B cell (primary cell): Measurements from ENCODE around the gene UBL4A. TPM values are rescaled to one million over a fixed set of nuclear protein-coding genes. Genes with fewer than 3 reads are reported as not detected.

Experiments used
- ATAC-seq: fragments of 200-7000 bp; cut with Tn5 transposase; one replicate; pipeline ENCODE4 v1.10.0; 2021; ENCODE audit warnings: low read depth, mild to moderate bottlenecking, moderate number of reproducible peaks, moderate library complexity
- CTCF ChIA-PET: fragments of 350-600 bp; sonication (Branson Sonifier 250); formaldehyde crosslinking; loops from one replicate; lab custom pipeline; 2021; ENCODE audit warnings: antibody characterized with exemption, inconsistent platforms; lab: Charles Lee
- POLR2A ChIA-PET: fragments of 350-600 bp; sonication (Branson Sonifier 250); formaldehyde crosslinking; loops from one replicate; lab custom pipeline; 2021; ENCODE audit warnings: antibody characterized with exemption; lab: Charles Lee
- DNase-seq: peaks from one replicate; pipeline ENCODE4 v3.0.0; 2013
- H2AFZ ChIP-seq: 2 replicates; pipeline ENCODE4 v1.6.1; 2012; ENCODE audit warnings: mild to moderate bottlenecking, low read depth, low read length; ENCODE audit not compliant: insufficient read depth, poor library complexity, severe bottlenecking
- H3K27ac ChIP-seq, 2 donors: 1 replicate in 1 of 2; 2 replicates in 1 of 2; pipeline ENCODE4 v1.5.1; 2012 to 2013; ENCODE audit warnings: low read length in 2 of 2, mild to moderate bottlenecking in 2 of 2, moderate library complexity in 1 of 2
- H3K27me3 ChIP-seq, 4 experiments: fragments of 200-600 bp in 1 of 4; sonication (generic) in 1 of 4; replicated peaks in 1 of 4; 1 replicate in 2 of 4; 2 replicates in 2 of 4; pipeline versions ENCODE4 v1.6.1 to v1.7.0; 2013 to 2016; ENCODE audit warnings: low read length in 3 of 4, mild to moderate bottlenecking in 2 of 4, mixed read lengths in 1 of 4, moderate library complexity in 1 of 4; ENCODE audit not compliant: insufficient read depth in 4 of 4, control insufficient read depth in 3 of 4; ENCODE audit errors: control extremely low read depth in 1 of 4
- H3K36me3 ChIP-seq, 2 experiments: replicated peaks in 1 of 2; 1 replicate in 1 of 2; 2 replicates in 1 of 2; pipeline versions ENCODE4 v1.6.1 to v1.7.1; 2013; ENCODE audit warnings: low read length in 1 of 2; ENCODE audit not compliant: insufficient read depth in 2 of 2, control insufficient read depth in 1 of 2; ENCODE audit errors: control extremely low read depth in 1 of 2, extremely low read depth in 1 of 2
- H3K4me1 ChIP-seq, 2 donors: fragments of 200-600 bp in 1 of 2; sonication (generic) in 1 of 2; 1 replicate in 1 of 2; 2 replicates in 1 of 2; pipeline versions ENCODE4 v1.5.1 to v1.6.1; 2013 to 2017; ENCODE audit warnings: low read length in 2 of 2; ENCODE audit not compliant: control insufficient read depth in 2 of 2, insufficient read depth in 2 of 2
- H3K4me2 ChIP-seq: replicated peaks from 2 replicates; pipeline ENCODE3; 2012; ENCODE audit warnings: mild to moderate bottlenecking, low read depth, low read length; ENCODE audit not compliant: poor library complexity, severe bottlenecking
- H3K4me3 ChIP-seq, 5 experiments: fragments of 200-600 bp in 1 of 5; sonication (generic) in 1 of 5; 1 replicate in 3 of 5; 2 replicates in 2 of 5; pipeline versions ENCODE4 v1.5.1 to v1.7.0; 2011 to 2016; ENCODE audit warnings: low read length in 4 of 5, mild to moderate bottlenecking in 4 of 5, low read depth in 2 of 5, control low read depth in 1 of 5, moderate library complexity in 1 of 5; ENCODE audit not compliant: insufficient read depth in 1 of 5; ENCODE audit errors: control extremely low read depth in 1 of 5, extremely low read depth in 1 of 5
- H3K79me2 ChIP-seq: fragments of 200-600 bp; sonication (generic); one replicate; pipeline ENCODE4 v1.6.0; 2016; ENCODE audit warnings: low read length; ENCODE audit not compliant: control insufficient read depth, insufficient read depth
- H3K9ac ChIP-seq: fragments of 200-600 bp; sonication (generic); 2 replicates; pipeline ENCODE4 v1.6.1; 2017; ENCODE audit warnings: mild to moderate bottlenecking, low read length, moderate library complexity
- H3K9me3 ChIP-seq, 3 donors: one replicate each; pipeline versions ENCODE4 v1.6.1 to v1.7.1; 2013; ENCODE audit warnings: low read length in 2 of 3; ENCODE audit not compliant: control insufficient read depth in 2 of 3, insufficient read depth in 1 of 3; ENCODE audit errors: control extremely low read depth in 1 of 3
- H4K20me1 ChIP-seq: 2 replicates; pipeline ENCODE4 v1.6.0; 2012; ENCODE audit warnings: mild to moderate bottlenecking, low read length; ENCODE audit not compliant: insufficient read depth, control insufficient read depth, poor library complexity, severe bottlenecking
- H3K27ac Mint-ChIP-seq: one replicate; pipeline ENCODE4 v1.8.0; 2021; ENCODE audit warnings: mixed read lengths
- H3K27me3 Mint-ChIP-seq: one replicate; pipeline ENCODE4 v1.8.0; 2021; ENCODE audit warnings: mixed read lengths
- H3K4me1 Mint-ChIP-seq: one replicate; pipeline ENCODE4 v1.8.0; 2021; ENCODE audit warnings: mixed read lengths
- H3K4me3 Mint-ChIP-seq: one replicate; pipeline ENCODE4 v1.8.0; 2021; ENCODE audit warnings: mixed read lengths
- H3K9me3 Mint-ChIP-seq: one replicate; pipeline ENCODE4 v1.8.0; 2022; ENCODE audit warnings: mixed read lengths; ENCODE audit not compliant: insufficient read depth
- CTCF ChIP-seq: fragments of 200-600 bp; IDR thresholded peaks from one replicate; pipeline ENCODE4 v1.8.0; 2022; ENCODE audit warnings: antibody characterized with exemption, mild to moderate bottlenecking
- EZH2 ChIP-seq: IDR thresholded peaks from 2 replicates; pipeline ENCODE4 v1.6.1; 2012; ENCODE audit warnings: borderline replicate concordance, low read depth, mild to moderate bottlenecking, moderate library complexity, low read length; ENCODE audit not compliant: insufficient read depth, poor library complexity, severe bottlenecking
- WGBS: methylation state at CpG from one replicate; pipeline ENCODE4 v1.1.5; 2013; ENCODE audit warnings: missing lambda C conversion rate; ENCODE audit not compliant: insufficient coverage; 5-methylcytosine and 5-hydroxymethylcytosine counted together
- intact Hi-C: fragments of 100-400 bp; cut with micrococcal nuclease; formaldehyde crosslinking; loops from one replicate; pipeline ENCODE4 v1.10.0; 2022
- polyA plus RNA-seq: library from polyadenylated mRNA; depleted of rRNA; stranded (reverse); fragments of >200 nt; gene quantifications from 2 replicates; pipeline ENCODE4 v1.2.3, GENCODE V29; 2012
- total RNA-seq, 2 donors: library from RNA; stranded (reverse); fragments of 120-200 nt in 1 of 2; gene quantifications; 1 replicate in 1 of 2; 2 replicates in 1 of 2; pipeline versions ENCODE4 v1.2.3 to v1.2.4, GENCODE V29; 2013 to 2022

UBL4A gene
- total and polyA plus RNA-seq, 2 donors (not counting 1 experiment from before 2014, with no cell fraction given): 13.1 to 23.3 TPM

GRCh38 chrX:154462396-154462795 is 24.0 kb downstream of the UBL4A start:
- H3K27me3 ChIP-seq: no peaks in the 10 kb centered on the region
- no peak for TF ChIP-seq EZH2
- TF ChIP-seq CTCF: no peak
- DNase-seq (no peak), ATAC-seq (no peak)
- H4K20me1 ChIP-seq: no peaks in the 10 kb centered on the region
- no peak overlapping the region for H3K27ac Mint-ChIP-seq
- peaks cover 6 to 13% of the 10 kb centered on the region in 2 donors for H3K4me1 ChIP-seq
- peaks cover 22% of the 10 kb centered on the region for H3K79me2 ChIP-seq
- no peak overlapping the region for H3K4me3 Mint-ChIP-seq
- ChIA-PET CTCF (no interaction called here), POLR2A (no interaction called here)
- H3K9me3 Mint-ChIP-seq: no peaks in the 10 kb centered on the region
- 100% methylated on average over 2 of the region's 8 CpGs for WGBS
- peaks cover 12% of the 10 kb centered on the region for H3K4me1 Mint-ChIP-seq
- no peak overlapping the region for H2AFZ ChIP-seq
- no peak overlapping the region for H3K9ac ChIP-seq
- intact Hi-C loops: no loop called here
- H3K27ac ChIP-seq: no peak overlapping the region
- no peaks in the 10 kb centered on the region for H3K9me3 ChIP-seq
- H3K27me3 Mint-ChIP-seq: no peaks in the 10 kb centered on the region
- peaks cover 0 to 22% of the 10 kb centered on the region in 2 experiments for H3K36me3 ChIP-seq
- H3K4me2 ChIP-seq: no peak overlapping the region
- H3K4me3 ChIP-seq: no peak overlapping the region

- H3K36me3 ChIP-seq: peaks cover 0 to 8% of the 10 kb centered on the region in 2 experiments
- WGBS: 96% methylated on average over 22 of the region's 26 CpGs
- peak overlapping the region; percentile 59 for H3K4me3 Mint-ChIP-seq
- H4K20me1 ChIP-seq: no peaks in the 10 kb centered on the region
- intact Hi-C loops: no loop called here
- no peak for DNase-seq
- ChIA-PET CTCF (interaction anchor here (1.2 kb wide), 1 partner anchor 9 kb away, joined by 3 read pairs; no protein-coding TSS in a partner anchor), POLR2A (no interaction called here)
- peaks cover 14% of the 10 kb centered on the region for H3K4me1 Mint-ChIP-seq
- no peak overlapping the region for H3K9ac ChIP-seq
- no peak overlapping the region for H3K27ac Mint-ChIP-seq
- no peak overlapping the region for H3K27ac ChIP-seq
- H2AFZ ChIP-seq: no peak overlapping the region
- peaks cover 22% of the 10 kb centered on the region for H3K79me2 ChIP-seq
- H3K27me3 ChIP-seq: no peaks in the 10 kb centered on the region
- no peak for ATAC-seq
- no peak overlapping the region for H3K4me2 ChIP-seq
- H3K9me3 Mint-ChIP-seq: no peaks in the 10 kb centered on the region
- no peaks in the 10 kb centered on the region for H3K9me3 ChIP-seq
- H3K27me3 Mint-ChIP-seq: no peaks in the 10 kb centered on the region
- H3K4me1 ChIP-seq: peaks cover 6 to 18% of the 10 kb centered on the region in 2 donors
- H3K4me3 ChIP-seq: no peak overlapping the region
- TF ChIP-seq CTCF (no peak), EZH2 (no peak)
Observed at GRCh38 chrX:154460326-154460725, 26.1 kb downstream of the UBL4A start.
